Endothelial cell of umbilical vein (primary cell): ENCODE results near the gene SLC25A41. TPM values are rescaled to one million over a fixed set of nuclear protein-coding genes. Genes with fewer than 3 reads are reported as not detected.

Source experiments
- BruUV-seq: library from RNA; stranded (reverse); fragments of 400-500 nt; replicated peaks from 2 replicates; lab custom pipeline; 2021; lab: Mats Ljungman, UMichigan
- CTCF ChIA-PET: fragments of 300-600, 350-600 bp; sonication (Branson Sonifier 250); formaldehyde crosslinking; loops from one replicate; lab custom pipeline; 2021; ENCODE audit warnings: antibody characterized with exemption, inconsistent platforms; lab: Charles Lee
- POLR2A ChIA-PET: fragments of 300-600, 350-600 bp; sonication (Branson Sonifier 250); formaldehyde crosslinking; loops from one replicate; lab custom pipeline; 2021; ENCODE audit warnings: antibody characterized with exemption, inconsistent platforms; lab: Charles Lee
- DNase-seq: peaks from one replicate; pipeline ENCODE4 v3.0.0-alpha.2; 2011; ENCODE audit warnings: low read depth, low spot score
- FAIRE-seq: peaks from 2 replicates; lab custom pipeline; 2011; peaks lifted over from hg19 to GRCh38; lab: Jason Lieb, UNC
- H2AFZ ChIP-seq: 2 replicates; pipeline ENCODE4 v1.6.0; 2012; ENCODE audit warnings: low read depth, low read length, control low read depth, inconsistent platforms
- H3K27ac ChIP-seq: 2 replicates; pipeline ENCODE4 v1.5.1; 2011; ENCODE audit warnings: low read depth, mild to moderate bottlenecking, control low read depth, low read length, moderate library complexity; ENCODE audit not compliant: insufficient read depth
- H3K27me3 ChIP-seq, 2 experiments: 2 replicates each; pipeline versions ENCODE4 v1.6.0 to v1.6.1; 2011; ENCODE audit warnings: low read length in 2 of 2, mixed read lengths in 1 of 2; ENCODE audit not compliant: control insufficient read depth in 2 of 2, insufficient read depth in 2 of 2
- H3K36me3 ChIP-seq, 2 experiments: 2 replicates in 1 of 2; 3 replicates in 1 of 2; pipeline ENCODE4 v1.5.1; 2011; ENCODE audit warnings: low read length in 2 of 2, mild to moderate bottlenecking in 1 of 2, moderate library complexity in 1 of 2; ENCODE audit not compliant: control insufficient read depth in 2 of 2, insufficient read depth in 2 of 2; ENCODE audit errors: extremely low read depth in 1 of 2
- H3K4me1 ChIP-seq: 3 replicates; pipeline ENCODE4 v1.5.1; 2011; ENCODE audit warnings: mild to moderate bottlenecking, low read length; ENCODE audit not compliant: control insufficient read depth, insufficient read depth; ENCODE audit errors: extremely low read depth
- H3K4me2 ChIP-seq: 2 replicates; pipeline ENCODE4 v1.6.1; 2011; ENCODE audit warnings: low read length, control low read depth, mixed read lengths; ENCODE audit not compliant: insufficient read depth
- H3K4me3 ChIP-seq, 3 experiments: fragments of 200-600 bp in 1 of 3; sonication (generic), shearing (Covaris generic) in 1 of 3; replicated peaks in 1 of 3; 2 replicates each; pipeline ENCODE4 v1.5.1; 2011 to 2016; ENCODE audit warnings: control low read depth in 3 of 3, low read length in 3 of 3, mild to moderate bottlenecking in 2 of 3, inconsistent platforms in 1 of 3, low read depth in 1 of 3, moderate library complexity in 1 of 3; ENCODE audit not compliant: insufficient read depth in 1 of 3
- H3K79me2 ChIP-seq: 2 replicates; pipeline ENCODE4 v1.6.0; 2012; ENCODE audit warnings: low read length, inconsistent platforms; ENCODE audit not compliant: control insufficient read depth, insufficient read depth
- H3K9ac ChIP-seq: replicated peaks from 2 replicates; pipeline ENCODE3; 2011; ENCODE audit warnings: low read length, control low read depth; ENCODE audit not compliant: insufficient read depth; ENCODE audit errors: extremely low read depth
- H3K9me1 ChIP-seq: replicated peaks from 3 replicates; pipeline ENCODE4 v1.6.0; 2011; ENCODE audit warnings: mild to moderate bottlenecking, low read length; ENCODE audit not compliant: control insufficient read depth, insufficient read depth; ENCODE audit errors: extremely low read depth
- H3K9me3 ChIP-seq: replicated peaks from 2 replicates; pipeline ENCODE4 v1.5.1; 2012; ENCODE audit warnings: low read length, inconsistent platforms; ENCODE audit not compliant: control insufficient read depth, insufficient read depth
- H4K20me1 ChIP-seq: replicated peaks from 2 replicates; pipeline ENCODE3; 2011; ENCODE audit warnings: mild to moderate bottlenecking, low read length; ENCODE audit not compliant: control insufficient read depth, insufficient read depth; ENCODE audit errors: extremely low read depth
- EZH2 ChIP-seq: IDR thresholded peaks from 2 replicates; pipeline ENCODE4 v1.6.1; 2012; ENCODE audit warnings: borderline replicate concordance, low read depth, mild to moderate bottlenecking, moderate library complexity, low read length, inconsistent platforms; ENCODE audit not compliant: severe bottlenecking
- FOS ChIP-seq: IDR thresholded peaks from 2 replicates; pipeline ENCODE4 v1.6.1; 2011; ENCODE audit warnings: mild to moderate bottlenecking, low read length, moderate library complexity, borderline replicate concordance; ENCODE audit not compliant: insufficient read depth
- GATA2 ChIP-seq: IDR thresholded peaks from 2 replicates; pipeline ENCODE4 v1.7.0; 2011; ENCODE audit warnings: low read depth, mild to moderate bottlenecking, moderate library complexity, mixed read lengths, low read length; ENCODE audit not compliant: insufficient read length, insufficient read depth
- JUN ChIP-seq: IDR thresholded peaks from 2 replicates; pipeline ENCODE4 v1.6.1; 2011; ENCODE audit warnings: borderline replicate concordance, low read depth; ENCODE audit not compliant: insufficient read length, insufficient read depth
- MYC ChIP-seq: IDR thresholded peaks from one replicate; pipeline ENCODE4 v1.6.1; 2011; ENCODE audit warnings: mild to moderate bottlenecking, low read depth, low read length
- POLR2A ChIP-seq: IDR thresholded peaks from 2 replicates; pipeline ENCODE4 v1.6.1; 2012; ENCODE audit warnings: low read depth, mild to moderate bottlenecking, control low read depth, low read length
- POLR2AphosphoS5 ChIP-seq: IDR thresholded peaks from 2 replicates; pipeline ENCODE4 v1.6.1; 2012; ENCODE audit warnings: low read depth, mild to moderate bottlenecking, control low read depth, low read length, moderate library complexity; ENCODE audit not compliant: insufficient read depth
- dilution Hi-C: fragments of 300-500 bp; cut with MboI; formaldehyde crosslinking; loops from one replicate; pipeline ENCODE4 v1.15.0; 2019; ENCODE audit warnings: low sequenced_read_pairs; ENCODE audit not compliant: extremely low pct_ligation_motif_present
- intact Hi-C: fragments of 100-400 bp; cut with micrococcal nuclease; formaldehyde crosslinking; loops from one replicate; pipeline ENCODE4 v1.10.0; 2022
- polyA plus RNA-seq, 4 experiments: library from polyadenylated mRNA; depleted of rRNA in 3 of 4; stranded (reverse) in 3 of 4; unstranded in 1 of 4; fragments of >200 nt; gene quantifications; 2 replicates each; pipeline versions ENCODE4 v1.2.1 to v1.2.3, GENCODE V29; 2011 to 2012; ENCODE audit warnings: missing spikeins in 1 of 4
- total RNA-seq: library from RNA; stranded (reverse); gene quantifications from 2 replicates; pipeline ENCODE4 v1.2.3, GENCODE V29; 2021
- TF ChIP-seq, protein P1 (sequence below), 2 donors: IDR thresholded peaks; 1 replicate in 1 of 2; 2 replicates in 1 of 2; pipeline ENCODE4 v1.5.1; 2011; ENCODE audit warnings: low read length in 2 of 2, mild to moderate bottlenecking in 2 of 2, moderate library complexity in 2 of 2, control low read depth in 1 of 2, inconsistent platforms in 1 of 2, low read depth in 1 of 2; ENCODE audit not compliant: insufficient read depth in 1 of 2; ENCODE audit errors: extremely low read depth in 1 of 2

SLC25A41 gene
- total and polyA plus RNA-seq, 2 donors (not counting 3 experiments of a cell fraction or from before 2014, with no cell fraction given): 0.21 TPM; not detected in 1

DNA sequence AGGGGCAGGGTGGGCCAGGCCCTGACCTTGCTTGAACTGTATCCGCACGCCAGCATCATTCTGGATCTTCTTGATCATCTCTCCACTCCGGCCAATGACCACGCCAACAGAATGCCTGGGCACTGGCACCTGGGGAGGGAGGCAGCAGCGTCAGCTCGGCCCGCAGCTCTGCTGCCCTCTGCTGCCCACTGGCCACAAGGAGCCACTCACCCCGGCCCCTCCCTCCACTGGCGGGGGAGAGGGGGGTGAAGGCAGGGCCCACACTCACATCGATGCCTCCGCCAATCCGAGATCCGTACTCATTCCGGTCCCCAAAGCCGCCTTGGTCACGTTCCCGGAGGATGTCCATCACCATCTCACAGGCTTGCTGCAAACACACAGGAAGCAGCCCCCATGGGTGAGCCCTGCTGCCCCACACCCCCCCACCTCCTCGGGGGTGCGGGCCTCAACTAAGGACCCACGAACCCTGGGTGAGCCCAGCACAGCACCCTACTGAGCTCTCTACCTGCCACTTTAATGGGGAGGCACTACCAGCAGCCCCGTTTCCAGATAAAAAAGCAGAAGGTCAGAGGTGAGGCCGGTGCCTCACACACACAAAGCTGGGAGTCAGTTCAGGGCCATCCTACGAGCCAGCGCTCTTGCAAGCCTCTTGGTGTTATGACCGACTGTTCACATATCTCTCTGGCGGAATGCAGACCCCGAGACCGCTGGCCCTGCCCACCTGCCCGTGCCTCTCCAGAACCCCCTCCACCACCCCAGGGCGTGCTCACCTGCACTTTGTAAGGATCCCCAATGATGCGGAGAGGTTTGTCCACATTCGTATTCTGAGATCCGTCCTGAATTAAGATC is 15.6 kb downstream of the SLC25A41 start:
- ChIA-PET POLR2A (no interaction called here), CTCF (interaction anchor here (0.8 to 2.0 kb wide), 3 partner anchors 15 to 292 kb away, joined by 4 to 8 read pairs (median 6); no protein-coding TSS in a partner anchor)
- no TSS peak for BruUV-seq
- peaks cover 33 to 70% of the 10 kb centered on the region in 2 experiments for H3K36me3 ChIP-seq
- dilution Hi-C loops: no loop called here
- FAIRE-seq (no peak), DNase-seq (peak; percentile 7)
- TF ChIP-seq GATA2: no peak
- TF ChIP-seq, protein P1, sequence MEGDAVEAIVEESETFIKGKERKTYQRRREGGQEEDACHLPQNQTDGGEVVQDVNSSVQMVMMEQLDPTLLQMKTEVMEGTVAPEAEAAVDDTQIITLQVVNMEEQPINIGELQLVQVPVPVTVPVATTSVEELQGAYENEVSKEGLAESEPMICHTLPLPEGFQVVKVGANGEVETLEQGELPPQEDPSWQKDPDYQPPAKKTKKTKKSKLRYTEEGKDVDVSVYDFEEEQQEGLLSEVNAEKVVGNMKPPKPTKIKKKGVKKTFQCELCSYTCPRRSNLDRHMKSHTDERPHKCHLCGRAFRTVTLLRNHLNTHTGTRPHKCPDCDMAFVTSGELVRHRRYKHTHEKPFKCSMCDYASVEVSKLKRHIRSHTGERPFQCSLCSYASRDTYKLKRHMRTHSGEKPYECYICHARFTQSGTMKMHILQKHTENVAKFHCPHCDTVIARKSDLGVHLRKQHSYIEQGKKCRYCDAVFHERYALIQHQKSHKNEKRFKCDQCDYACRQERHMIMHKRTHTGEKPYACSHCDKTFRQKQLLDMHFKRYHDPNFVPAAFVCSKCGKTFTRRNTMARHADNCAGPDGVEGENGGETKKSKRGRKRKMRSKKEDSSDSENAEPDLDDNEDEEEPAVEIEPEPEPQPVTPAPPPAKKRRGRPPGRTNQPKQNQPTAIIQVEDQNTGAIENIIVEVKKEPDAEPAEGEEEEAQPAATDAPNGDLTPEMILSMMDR (IDR thresholded peaks at IDR 0.05; ENCODE audit: extremely low read depth in 1 of 2, insufficient read depth in 1 of 2, low read depth in 1 of 2, low read length in 2 of 2): peak; percentile 30 to 54
- no peak for TF ChIP-seq FOS
- no peak for TF ChIP-seq MYC
- TF ChIP-seq POLR2A: no peak
- TF ChIP-seq JUN: no peak
- no peak for TF ChIP-seq POLR2AphosphoS5
- TF ChIP-seq EZH2: no peak
- H3K4me1 ChIP-seq: peaks cover 3% of the 10 kb centered on the region
- H3K79me2 ChIP-seq: peaks cover 44% of the 10 kb centered on the region
- no peak overlapping the region for H2AFZ ChIP-seq
- intact Hi-C loops: no loop called here
- no peak overlapping the region for H3K4me3 ChIP-seq
- no peak overlapping the region for H3K27ac ChIP-seq
- no peaks in the 10 kb centered on the region for H3K9me1 ChIP-seq
- no peaks in the 10 kb centered on the region for H3K9me3 ChIP-seq
- no peak overlapping the region for H3K4me2 ChIP-seq
- peaks cover 3% of the 10 kb centered on the region for H4K20me1 ChIP-seq
- no peaks in the 10 kb centered on the region for H3K27me3 ChIP-seq
- H3K9ac ChIP-seq: no peak overlapping the region
